Measurements from ENCODE around the gene GRIN2A. TPM values are rescaled to one million over a fixed set of nuclear protein-coding genes. Genes with fewer than 3 reads are reported as not detected.

GRIN2A gene
- polyA plus RNA-seq, 1 donor from 2014 or later = 0.11 TPM

DNA sequence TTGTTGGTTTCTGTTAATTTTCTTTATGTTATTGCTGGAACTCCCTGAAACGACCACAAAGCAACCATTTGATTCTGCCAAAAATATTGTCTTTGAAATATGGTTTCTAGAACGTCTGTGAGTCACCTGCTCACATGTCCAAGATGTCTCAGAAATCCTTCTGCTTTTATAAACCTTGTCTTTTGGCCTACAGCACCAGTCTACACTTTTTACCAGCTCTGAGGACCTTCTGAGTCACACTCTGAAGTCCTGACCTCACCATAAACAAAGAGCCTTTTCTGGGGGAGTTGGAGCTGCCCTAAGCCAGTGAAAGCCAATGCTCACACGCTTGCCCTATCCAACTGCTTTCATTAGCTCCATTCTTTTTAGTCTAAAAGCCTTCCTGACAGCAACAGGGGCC is 55.5 kb downstream of the GRIN2A start:
- Histone ChIP-seq H3K4me2 (ENCODE audit: low read length) (no peak overlapping the region), H3K9ac (ENCODE audit: low read length) (no peak overlapping the region), H3F3A (ENCODE audit: insufficient read depth, low read length, poor library complexity, severe bottlenecking) (no peaks in the 10 kb centered on the region), H3K27me3 (ENCODE audit: insufficient read depth, low read depth, low read length) (no peaks in the 10 kb centered on the region), H3K4me3 (ENCODE audit: low read length) (no peak overlapping the region), H3K9me3 (ENCODE audit: low read length) (no peaks in the 10 kb centered on the region), H4K20me1 (ENCODE audit: insufficient read depth) (no peaks in the 10 kb centered on the region), H3K9me2 (ENCODE audit: insufficient read depth, low read length) (no peaks in the 10 kb centered on the region), H3K79me2 (replicated peaks; ENCODE audit: insufficient read depth, low read length) (no peaks in the 10 kb centered on the region), H3K27ac (ENCODE audit: low read length) (no peak overlapping the region), H3K36me3 (ENCODE audit: insufficient read depth, low read length) (no peaks in the 10 kb centered on the region), H2AFZ (ENCODE audit: low read depth, low read length) (no peak overlapping the region)
- no peak for TF ChIP-seq SMC3 (conservative IDR thresholded peaks at IDR 0.05; ENCODE audit: poor library complexity)
- TF ChIP-seq RAD21 (conservative IDR thresholded peaks at IDR 0.05) = no peak
- TF ChIP-seq EP300 (conservative IDR thresholded peaks at IDR 0.05; ENCODE audit: poor library complexity, severe bottlenecking) = no peak
- TF ChIP-seq, protein P1, sequence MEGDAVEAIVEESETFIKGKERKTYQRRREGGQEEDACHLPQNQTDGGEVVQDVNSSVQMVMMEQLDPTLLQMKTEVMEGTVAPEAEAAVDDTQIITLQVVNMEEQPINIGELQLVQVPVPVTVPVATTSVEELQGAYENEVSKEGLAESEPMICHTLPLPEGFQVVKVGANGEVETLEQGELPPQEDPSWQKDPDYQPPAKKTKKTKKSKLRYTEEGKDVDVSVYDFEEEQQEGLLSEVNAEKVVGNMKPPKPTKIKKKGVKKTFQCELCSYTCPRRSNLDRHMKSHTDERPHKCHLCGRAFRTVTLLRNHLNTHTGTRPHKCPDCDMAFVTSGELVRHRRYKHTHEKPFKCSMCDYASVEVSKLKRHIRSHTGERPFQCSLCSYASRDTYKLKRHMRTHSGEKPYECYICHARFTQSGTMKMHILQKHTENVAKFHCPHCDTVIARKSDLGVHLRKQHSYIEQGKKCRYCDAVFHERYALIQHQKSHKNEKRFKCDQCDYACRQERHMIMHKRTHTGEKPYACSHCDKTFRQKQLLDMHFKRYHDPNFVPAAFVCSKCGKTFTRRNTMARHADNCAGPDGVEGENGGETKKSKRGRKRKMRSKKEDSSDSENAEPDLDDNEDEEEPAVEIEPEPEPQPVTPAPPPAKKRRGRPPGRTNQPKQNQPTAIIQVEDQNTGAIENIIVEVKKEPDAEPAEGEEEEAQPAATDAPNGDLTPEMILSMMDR (IDR thresholded peaks at IDR 0.05; ENCODE audit: poor library complexity, severe bottlenecking) = no peak
- TF ChIP-seq EZH2 (IDR thresholded peaks at IDR 0.05; ENCODE audit: borderline replicate concordance, insufficient read depth, low read length, poor library complexity, severe bottlenecking) = no peak
- no peak for TF ChIP-seq MXI1 (conservative IDR thresholded peaks at IDR 0.05; ENCODE audit: poor library complexity, severe bottlenecking)
- TF ChIP-seq, protein P2, sequence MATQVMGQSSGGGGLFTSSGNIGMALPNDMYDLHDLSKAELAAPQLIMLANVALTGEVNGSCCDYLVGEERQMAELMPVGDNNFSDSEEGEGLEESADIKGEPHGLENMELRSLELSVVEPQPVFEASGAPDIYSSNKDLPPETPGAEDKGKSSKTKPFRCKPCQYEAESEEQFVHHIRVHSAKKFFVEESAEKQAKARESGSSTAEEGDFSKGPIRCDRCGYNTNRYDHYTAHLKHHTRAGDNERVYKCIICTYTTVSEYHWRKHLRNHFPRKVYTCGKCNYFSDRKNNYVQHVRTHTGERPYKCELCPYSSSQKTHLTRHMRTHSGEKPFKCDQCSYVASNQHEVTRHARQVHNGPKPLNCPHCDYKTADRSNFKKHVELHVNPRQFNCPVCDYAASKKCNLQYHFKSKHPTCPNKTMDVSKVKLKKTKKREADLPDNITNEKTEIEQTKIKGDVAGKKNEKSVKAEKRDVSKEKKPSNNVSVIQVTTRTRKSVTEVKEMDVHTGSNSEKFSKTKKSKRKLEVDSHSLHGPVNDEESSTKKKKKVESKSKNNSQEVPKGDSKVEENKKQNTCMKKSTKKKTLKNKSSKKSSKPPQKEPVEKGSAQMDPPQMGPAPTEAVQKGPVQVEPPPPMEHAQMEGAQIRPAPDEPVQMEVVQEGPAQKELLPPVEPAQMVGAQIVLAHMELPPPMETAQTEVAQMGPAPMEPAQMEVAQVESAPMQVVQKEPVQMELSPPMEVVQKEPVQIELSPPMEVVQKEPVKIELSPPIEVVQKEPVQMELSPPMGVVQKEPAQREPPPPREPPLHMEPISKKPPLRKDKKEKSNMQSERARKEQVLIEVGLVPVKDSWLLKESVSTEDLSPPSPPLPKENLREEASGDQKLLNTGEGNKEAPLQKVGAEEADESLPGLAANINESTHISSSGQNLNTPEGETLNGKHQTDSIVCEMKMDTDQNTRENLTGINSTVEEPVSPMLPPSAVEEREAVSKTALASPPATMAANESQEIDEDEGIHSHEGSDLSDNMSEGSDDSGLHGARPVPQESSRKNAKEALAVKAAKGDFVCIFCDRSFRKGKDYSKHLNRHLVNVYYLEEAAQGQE (IDR thresholded peaks at IDR 0.05; ENCODE audit: borderline replicate concordance) = no peak
- TF ChIP-seq TAF1 (IDR thresholded peaks at IDR 0.05; ENCODE audit: low read depth) = no peak
- no peak for TF ChIP-seq POLR2AphosphoS5 (IDR thresholded peaks at IDR 0.05)

DNA sequence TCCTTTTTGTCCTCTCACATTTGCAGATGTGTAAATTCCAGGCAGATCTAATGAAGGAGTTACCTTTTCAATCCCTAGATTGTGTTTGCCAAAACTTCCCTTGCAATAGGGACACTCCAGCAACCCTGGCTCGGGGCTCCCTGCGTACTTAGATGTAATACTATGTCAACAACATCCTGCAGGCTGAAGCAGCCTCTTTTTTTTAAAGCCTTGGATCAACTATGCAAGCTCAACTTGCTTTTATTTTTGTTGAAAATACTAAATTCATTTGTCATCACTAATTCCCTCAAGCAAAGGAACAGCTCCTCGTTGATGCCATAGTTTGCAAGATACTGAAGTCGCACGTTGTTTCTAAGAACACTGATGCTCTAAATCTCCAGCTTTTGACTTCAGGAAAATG is 59.1 kb downstream of the GRIN2A start:
- no peak overlapping the region for H3K4me2 ChIP-seq (ENCODE audit: low read length)
- no peaks in the 10 kb centered on the region for H3K9me3 ChIP-seq (ENCODE audit: low read length)
- no peak overlapping the region for H2AFZ ChIP-seq (ENCODE audit: low read depth, low read length)
- no peaks in the 10 kb centered on the region for H3K27me3 ChIP-seq (ENCODE audit: insufficient read depth, low read depth, low read length)
- H3K36me3 ChIP-seq (ENCODE audit: insufficient read depth, low read length) = no peaks in the 10 kb centered on the region
- no peaks in the 10 kb centered on the region for H3K79me2 ChIP-seq (replicated peaks; ENCODE audit: insufficient read depth, low read length)
- H3K4me3 ChIP-seq (ENCODE audit: low read length) = no peak overlapping the region
- no peaks in the 10 kb centered on the region for H4K20me1 ChIP-seq (ENCODE audit: insufficient read depth)
- no peaks in the 10 kb centered on the region for H3K9me2 ChIP-seq (ENCODE audit: insufficient read depth, low read length)
- H3F3A ChIP-seq (ENCODE audit: insufficient read depth, low read length, poor library complexity, severe bottlenecking) = no peaks in the 10 kb centered on the region
- no peak overlapping the region for H3K27ac ChIP-seq (ENCODE audit: low read length)
- no peak for TF ChIP-seq POLR2AphosphoS5 (IDR thresholded peaks at IDR 0.05)
- no peak for TF ChIP-seq EZH2 (IDR thresholded peaks at IDR 0.05; ENCODE audit: borderline replicate concordance, insufficient read depth, low read length, poor library complexity, severe bottlenecking)
- TF ChIP-seq, protein P1 (IDR thresholded peaks at IDR 0.05; ENCODE audit: poor library complexity, severe bottlenecking) = no peak
- no peak overlapping the region for H3K9ac ChIP-seq (ENCODE audit: low read length)
